ENCODE data around the gene SLC26A4. TPM values are rescaled to one million over a fixed set of nuclear protein-coding genes. Genes with fewer than 3 reads are reported as not detected.

Gene SLC26A4
- total RNA-seq, 2 donors from 2014 or later: 0.57 to 0.60 TPM

DNA sequence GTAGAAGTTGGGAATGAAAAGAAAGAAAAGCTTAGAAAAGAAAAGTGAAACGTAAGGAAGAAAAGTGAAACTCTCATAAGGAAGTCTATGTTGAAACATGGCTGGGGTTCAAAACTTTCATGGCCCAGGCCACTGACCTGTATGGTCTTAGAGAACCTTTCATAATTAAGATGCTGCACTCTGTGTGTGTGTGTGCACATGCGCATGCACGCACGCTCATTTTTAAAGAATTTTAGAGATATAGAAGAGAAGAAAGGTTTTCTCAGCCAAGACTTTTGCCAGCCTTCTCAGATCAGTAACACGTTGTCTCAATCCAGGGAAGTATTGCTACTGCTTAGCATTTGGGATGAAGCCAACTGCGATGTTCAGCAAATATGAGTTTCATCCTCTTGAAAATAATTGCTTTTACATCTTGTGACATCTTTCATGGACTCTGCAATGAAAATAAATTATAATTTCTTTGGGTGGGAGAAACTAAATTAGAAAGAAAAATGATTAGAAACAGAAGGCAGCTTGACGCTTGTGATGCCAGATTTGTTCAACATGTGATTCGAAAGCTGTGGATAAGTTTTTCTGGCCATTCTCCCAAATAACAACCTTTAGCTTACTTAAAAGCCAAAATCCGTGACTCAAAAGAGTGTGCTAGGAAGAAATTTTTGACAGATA, 16.2 kb upstream of the SLC26A4 start:
- intact Hi-C loops (cut with DNase I): no loop called here
- no peak for DNase-seq (ENCODE audit: low spot score)

DNA sequence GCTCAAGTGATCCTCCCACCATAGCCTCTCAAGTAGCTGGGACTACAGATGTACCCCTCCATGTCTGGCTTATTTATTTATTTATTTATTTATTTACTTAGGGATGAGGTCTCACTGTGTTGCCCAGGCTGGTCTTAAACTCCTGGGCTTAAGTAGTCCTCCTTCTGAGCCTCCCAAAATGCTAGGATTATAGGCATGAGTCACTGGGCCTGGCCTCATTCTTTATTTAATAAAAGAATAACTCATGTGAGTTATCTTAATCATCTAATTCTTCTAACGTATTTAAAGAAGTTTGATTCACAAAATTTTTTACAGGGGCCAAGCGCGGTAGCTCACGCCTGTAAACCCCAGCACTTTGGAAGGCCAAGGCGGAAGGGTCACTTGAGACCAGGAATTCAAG, 8.0 kb upstream of the SLC26A4 start:
- DNase-seq (ENCODE audit: low spot score): no peak
- intact Hi-C loops (cut with DNase I): loop anchor here in 1 of 2 donors (2.0 kb wide), 1 partner anchor 330 kb away; no protein-coding TSS in a partner anchor

DNA sequence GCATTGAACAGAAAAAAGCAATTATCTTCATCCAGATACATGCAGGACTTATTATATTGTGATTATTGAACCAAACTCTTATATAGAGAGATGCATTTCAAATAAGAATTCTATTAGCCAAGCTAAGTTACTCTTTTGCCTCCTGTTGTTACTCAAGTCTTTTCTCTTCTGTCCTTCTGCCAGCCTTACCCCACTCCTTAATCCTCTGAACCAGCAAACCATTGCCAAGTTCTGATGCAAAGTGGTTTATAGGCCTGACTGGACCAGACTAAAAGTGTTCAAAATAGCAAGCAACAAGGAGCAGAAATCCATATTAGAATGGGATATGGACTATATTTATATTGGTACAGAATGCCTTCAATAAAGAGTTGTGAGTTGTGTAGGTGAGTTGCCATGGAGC, 2.2 kb upstream of the SLC26A4 start:
- intact Hi-C loops (cut with DNase I): no loop called here
- no peak for DNase-seq (ENCODE audit: low spot score)

DNA sequence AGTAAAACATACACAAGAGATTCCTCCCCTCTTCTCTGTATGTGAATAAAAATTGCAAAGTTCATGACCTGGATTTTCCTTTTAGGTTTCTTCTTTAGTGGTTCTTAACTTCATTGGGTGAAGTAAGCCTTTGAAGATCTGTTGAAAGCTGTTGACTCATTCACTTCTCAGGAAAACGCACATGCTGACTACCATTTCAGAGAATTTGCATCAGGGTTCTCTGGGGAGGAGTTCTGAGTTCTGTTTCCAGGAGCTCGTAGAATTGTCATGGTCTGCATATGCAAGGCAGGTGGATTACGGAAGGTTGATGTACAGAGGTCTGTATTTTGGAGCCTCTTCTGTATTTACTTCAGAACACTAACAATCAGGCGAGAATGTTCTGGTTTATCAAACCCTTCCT, 962 bp upstream of the SLC26A4 start:
- intact Hi-C loops (cut with DNase I): no loop called here

DNA sequence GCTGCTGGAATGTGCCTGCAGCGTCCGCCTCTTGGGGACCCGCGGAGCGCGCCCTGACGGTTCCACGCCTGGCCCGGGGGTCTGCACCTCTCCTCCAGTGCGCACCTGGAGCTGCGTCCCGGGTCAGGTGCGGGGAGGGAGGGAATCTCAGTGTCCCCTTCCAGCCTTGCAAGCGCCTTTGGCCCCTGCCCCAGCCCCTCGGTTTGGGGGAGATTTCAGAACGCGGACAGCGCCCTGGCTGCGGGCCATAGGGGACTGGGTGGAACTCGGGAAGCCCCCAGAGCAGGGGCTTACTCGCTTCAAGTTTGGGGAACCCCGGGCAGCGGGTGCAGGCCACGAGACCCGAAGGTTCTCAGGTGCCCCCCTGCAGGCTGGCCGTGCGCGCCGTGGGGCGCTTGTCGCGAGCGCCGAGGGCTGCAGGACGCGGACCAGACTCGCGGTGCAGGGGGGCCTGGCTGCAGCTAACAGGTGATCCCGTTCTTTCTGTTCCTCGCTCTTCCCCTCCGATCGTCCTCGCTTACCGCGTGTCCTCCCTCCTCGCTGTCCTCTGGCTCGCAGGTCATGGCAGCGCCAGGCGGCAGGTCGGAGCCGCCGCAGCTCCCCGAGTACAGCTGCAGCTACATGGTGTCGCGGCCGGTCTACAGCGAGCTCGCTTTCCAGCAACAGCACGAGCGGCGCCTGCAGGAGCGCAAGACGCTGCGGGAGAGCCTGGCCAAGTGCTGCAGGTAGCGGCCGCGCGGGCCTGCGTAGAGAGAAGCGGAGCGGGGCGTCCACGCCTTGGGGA, 645 bp downstream of the SLC26A4 start:
- intact Hi-C loops (cut with DNase I): loop anchor here in 1 of 2 donors (1.0 kb wide), 1 partner anchor 27 kb away; no protein-coding TSS in a partner anchor
- peak; percentile 83 for DNase-seq (ENCODE audit: low spot score)

More for the DNA sequence above, 962 bp upstream of the SLC26A4 start:
- no peak for DNase-seq (ENCODE audit: low spot score)

DNA sequence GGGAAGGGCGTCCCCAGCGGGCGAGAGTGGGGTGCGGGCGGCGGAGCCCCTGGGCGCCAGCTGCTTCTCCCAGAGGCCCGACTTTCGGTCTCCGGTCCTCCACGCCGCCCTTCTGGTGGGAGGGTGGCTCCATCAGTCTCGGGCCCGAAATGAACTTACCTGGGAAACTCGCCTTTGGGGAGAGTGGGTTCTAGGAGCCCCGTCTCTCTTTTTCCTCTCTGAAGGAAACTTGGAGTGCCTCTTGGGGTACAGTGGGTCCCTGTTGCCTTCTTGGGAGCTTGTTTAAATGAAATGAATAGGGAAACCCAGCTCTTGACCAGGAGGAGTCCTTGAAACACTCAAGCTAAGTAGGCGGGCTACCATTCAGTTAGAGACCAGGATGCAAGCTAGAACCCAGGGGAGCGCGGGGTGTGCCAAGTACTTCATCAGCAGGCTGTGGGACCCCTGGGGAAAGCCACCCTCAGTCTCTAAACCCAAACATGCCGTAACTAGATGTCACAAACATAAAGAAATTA, 1.3 kb downstream of the SLC26A4 start:
- no peak for DNase-seq (ENCODE audit: low spot score)
- intact Hi-C loops (cut with DNase I): loop anchor here in 1 of 2 donors (1.0 kb wide), 1 partner anchor 26 kb away; no protein-coding TSS in a partner anchor

DNA sequence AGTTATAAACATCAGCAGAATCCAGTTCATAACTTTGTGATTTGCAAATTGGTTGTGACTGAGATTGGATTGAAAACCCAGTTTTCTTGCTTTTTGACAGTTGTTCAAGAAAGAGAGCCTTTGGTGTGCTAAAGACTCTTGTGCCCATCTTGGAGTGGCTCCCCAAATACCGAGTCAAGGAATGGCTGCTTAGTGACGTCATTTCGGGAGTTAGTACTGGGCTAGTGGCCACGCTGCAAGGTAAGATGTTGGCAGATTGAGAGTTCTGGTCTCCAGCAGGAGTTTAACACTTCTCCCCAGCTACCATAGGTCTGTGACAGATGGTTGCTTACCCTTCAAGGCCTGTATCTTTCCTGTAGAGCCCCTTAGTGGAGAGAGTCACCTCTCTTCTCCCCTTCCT, 2.6 kb downstream of the SLC26A4 start:
- DNase-seq (ENCODE audit: low spot score): no peak
- intact Hi-C loops (cut with DNase I): no loop called here

DNA sequence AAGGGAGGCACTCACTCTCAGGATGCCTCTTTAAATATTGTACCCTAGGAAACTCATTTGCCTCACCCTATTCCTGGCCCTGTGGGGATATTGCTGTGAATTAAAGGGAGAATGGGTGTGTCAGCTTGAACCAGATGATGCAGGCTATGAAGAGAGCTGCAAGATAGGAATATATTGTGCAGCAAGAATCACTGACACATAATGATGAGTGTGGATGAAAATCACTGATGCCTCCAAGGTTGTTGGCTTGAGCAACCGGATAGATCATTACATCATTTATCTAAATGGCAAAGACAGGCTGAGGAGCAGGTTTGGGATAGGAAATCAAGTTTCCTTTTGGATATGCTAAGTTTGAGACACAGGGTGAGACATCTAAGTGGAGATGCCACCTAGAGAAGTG, 6.2 kb downstream of the SLC26A4 start:
- DNase-seq (ENCODE audit: low spot score): no peak
- intact Hi-C loops (cut with DNase I): no loop called here

DNA sequence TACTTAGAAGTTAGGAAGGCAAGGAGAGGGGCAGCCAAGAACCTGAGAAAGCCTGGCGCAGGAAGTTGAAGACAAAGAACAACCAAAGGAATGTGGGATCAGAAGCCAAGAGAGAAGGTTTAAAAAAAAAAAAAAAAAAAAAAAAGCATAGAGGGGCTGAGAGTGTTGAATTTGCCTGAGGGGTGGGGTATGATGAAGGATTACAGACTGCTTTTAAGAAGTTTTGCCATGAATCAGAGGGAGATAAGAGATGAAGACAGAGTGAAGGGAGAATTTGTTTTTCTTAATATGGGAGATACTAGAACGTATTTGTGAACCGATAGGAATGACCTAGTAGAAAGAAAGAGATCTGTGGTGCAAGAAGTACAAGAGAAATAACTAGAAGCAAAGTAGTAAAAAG, 6.7 kb downstream of the SLC26A4 start:
- no peak for DNase-seq (ENCODE audit: low spot score)
- intact Hi-C loops (cut with DNase I): no loop called here

DNA sequence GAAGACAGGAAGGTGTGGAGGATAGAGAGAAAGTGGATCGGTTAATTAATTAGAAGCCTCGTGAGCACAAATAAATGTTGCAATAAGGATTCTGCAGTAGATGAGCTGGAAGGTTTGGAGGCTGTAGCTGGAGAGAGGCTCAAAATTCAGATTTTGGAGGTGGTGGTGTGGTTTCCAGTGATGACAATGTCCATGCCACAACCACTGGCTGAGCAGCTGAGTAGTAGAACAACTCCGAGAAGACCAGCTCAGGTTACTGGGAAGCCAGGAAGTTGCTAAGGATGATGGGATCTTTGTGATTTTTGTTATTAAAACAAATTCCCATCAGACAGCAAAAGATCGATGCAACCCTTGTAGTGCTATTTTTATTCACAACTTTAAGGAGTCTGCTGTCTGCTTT, 7.7 kb downstream of the SLC26A4 start:
- no peak for DNase-seq (ENCODE audit: low spot score)
- intact Hi-C loops (cut with DNase I): no loop called here

DNA sequence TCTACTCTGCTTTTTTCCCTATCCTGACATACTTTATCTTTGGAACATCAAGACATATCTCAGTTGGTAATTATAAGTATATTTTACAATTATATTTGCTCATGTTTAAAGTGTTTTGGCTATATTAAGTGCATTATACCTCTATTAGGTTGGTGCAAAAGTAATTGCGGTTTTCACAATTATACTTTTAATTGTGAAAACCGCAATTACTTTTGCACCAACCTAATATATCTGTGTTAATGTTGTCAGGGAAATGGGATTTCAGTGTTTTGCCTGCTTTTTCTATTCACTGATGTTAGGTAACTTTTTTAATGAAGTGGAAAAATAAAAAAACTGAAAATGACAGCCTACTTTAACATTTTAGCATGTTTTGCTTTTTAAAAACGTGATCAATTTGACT, 11.6 kb downstream of the SLC26A4 start:
- intact Hi-C loops (cut with DNase I): no loop called here
- DNase-seq (ENCODE audit: low spot score): no peak

DNA sequence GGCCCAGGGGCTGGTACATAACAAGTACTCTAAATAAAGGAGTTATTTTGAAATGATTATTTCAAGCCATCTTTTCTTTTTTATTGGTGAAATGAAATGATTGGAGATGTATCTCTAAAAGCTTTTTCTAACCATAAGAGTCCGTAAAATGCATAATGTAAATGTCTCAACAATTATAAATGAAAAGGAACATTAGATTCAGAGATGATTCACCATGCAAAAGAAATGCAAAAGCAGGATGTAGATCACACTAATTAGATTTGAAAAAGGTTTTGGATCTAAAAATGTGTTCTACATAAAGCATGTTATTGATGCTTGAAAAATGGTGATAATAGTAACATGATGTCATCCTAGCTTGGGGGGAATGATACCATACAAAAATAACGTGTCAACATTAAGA, 15.6 kb downstream of the SLC26A4 start:
- DNase-seq (ENCODE audit: low spot score): no peak
- intact Hi-C loops (cut with DNase I): no loop called here

DNA sequence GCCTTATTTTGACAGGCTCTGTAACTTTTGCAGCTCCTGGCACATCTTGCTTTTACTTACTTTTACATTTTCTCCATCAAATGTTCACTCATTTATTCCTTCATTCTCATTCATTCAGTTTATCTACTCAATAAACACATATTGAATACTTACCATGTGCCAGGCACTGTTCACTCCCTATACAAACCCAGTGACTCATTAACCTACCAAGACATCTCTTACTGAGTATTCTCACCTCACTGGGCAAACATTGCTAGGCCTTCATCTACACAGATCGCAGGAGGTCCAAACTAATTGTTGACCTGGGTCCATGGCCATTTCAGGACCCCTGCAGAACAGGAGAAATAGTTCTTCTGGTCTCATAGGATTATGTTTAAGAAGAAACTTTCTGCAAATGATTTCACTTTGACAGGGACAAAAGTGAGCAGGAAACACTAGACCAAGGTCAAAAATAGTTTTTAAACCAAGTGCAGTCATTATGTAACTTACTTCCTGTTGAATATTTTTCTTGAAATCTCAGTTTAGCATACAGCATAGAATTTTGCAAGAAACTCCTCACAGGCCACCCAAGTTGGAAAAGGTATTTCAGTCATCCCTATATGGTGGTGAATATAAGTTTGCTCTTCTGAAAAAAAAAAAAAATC, 17.6 kb downstream of the SLC26A4 start:
- no peak for DNase-seq (ENCODE audit: low spot score)
- intact Hi-C loops (cut with DNase I): no loop called here

DNA sequence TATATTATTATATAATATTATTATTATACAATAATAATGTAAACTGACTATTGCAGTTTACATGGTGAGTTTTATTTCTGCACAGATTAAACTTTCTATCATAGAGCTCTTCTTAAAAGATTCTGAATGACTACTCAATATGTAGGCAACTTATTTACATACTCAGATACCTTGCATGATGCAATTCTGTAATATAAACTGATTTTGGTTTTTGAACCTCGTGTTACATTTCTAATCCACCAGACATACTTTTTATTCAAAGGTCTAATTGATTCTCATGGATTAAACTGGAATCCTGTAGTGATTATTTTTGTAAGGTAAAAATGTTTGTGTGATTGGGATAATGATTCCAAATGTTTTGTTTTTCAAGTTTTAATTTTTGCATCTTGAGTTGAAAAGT, 19.9 kb downstream of the SLC26A4 start:
- intact Hi-C loops (cut with DNase I): no loop called here

DNA sequence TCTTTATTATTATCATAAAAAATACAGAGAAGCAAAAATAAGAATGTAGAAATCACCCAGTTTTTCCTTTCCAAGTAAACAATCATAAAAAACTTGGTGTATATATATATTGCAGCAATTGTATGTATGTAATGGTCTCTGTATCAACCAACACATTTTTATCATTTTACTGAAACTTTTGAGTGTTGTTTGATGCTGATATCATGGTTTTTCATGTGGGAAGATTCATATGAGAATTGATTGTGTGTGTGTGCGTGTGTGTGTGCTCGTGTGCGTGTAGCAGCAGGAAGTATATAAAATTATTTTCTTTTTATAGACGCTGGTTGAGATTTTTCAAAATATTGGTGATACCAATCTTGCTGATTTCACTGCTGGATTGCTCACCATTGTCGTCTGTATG, 22.3 kb downstream of the SLC26A4 start:
- intact Hi-C loops (cut with DNase I): no loop called here
- no peak for DNase-seq (ENCODE audit: low spot score)

More for the DNA sequence above, 19.9 kb downstream of the SLC26A4 start:
- no peak for DNase-seq (ENCODE audit: low spot score)

DNA sequence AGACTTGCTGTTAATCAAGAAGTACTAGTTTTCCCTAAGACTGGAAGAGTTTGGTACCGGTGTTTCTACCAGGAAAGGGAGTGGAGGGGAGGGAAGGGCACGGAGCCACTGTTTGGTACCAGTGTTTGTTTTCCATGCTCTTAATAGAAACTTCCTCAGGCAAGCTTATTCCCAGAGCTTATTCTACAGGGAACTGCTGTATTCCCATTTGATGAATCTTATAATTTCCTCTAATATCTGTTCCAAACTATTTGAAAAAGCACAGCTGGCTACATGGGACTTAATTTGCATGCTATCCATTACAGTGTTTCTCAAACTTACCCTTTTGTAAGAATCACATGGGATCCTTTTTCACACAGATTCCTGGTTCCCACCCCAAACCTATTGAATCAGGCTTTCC, 23.7 kb downstream of the SLC26A4 start:
- DNase-seq (ENCODE audit: low spot score): no peak
- intact Hi-C loops (cut with DNase I): no loop called here

DNA sequence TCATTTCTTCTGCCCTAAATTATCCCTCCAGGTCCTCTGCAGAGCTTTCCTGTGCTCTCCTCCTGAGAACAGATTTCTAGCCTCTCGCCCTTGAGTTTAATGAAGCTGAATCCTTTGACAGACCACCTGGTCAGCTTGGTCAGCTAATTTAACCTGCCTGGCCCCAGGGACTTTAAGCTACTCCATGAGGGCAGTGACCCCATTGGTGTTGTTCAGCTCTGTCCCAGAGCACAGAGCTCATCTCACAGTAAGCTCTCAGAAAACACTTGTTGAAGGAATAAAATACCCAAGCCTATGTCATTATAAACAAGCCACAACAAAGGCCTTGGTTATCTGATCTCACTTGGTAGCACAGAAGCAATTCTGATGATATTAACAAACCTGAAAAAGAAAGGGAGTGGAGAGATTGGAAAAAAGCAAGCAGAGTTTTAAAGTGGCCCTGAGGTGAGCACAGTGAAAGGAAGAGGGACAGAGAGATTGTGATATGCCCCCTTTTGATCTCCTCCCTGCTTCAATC, 24.4 kb downstream of the SLC26A4 start:
- no peak for DNase-seq (ENCODE audit: low spot score)
- intact Hi-C loops (cut with DNase I): no loop called here

DNA sequence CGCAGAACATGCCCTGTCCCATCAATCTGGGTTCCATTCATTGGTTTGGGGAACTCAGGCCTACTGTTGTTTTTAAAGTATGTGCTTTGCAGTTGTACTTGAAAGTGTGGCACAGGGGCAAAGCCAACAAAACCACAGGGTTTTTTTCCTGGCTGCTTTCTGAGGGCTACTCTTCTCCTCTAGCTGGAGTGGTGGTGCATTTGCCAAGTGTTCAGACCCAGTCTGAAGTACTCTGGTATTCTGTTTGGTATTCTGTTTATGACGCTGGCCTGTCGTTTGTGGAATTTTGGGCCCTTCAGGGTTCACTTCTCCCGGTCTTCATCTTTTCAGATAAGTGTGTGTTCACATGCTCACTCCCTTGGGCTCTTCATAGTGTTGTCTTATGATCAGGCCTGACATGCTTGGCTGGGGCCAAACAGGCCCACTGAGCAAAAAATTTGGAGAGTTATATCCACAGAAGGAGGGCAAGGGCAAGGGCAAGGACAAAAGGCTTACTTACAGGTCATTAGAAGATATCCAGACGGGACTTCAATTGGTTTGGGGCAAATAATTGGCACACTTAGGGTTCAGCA, 26.3 kb downstream of the SLC26A4 start:
- no peak for DNase-seq (ENCODE audit: low spot score)
- intact Hi-C loops (cut with DNase I): no loop called here

DNA sequence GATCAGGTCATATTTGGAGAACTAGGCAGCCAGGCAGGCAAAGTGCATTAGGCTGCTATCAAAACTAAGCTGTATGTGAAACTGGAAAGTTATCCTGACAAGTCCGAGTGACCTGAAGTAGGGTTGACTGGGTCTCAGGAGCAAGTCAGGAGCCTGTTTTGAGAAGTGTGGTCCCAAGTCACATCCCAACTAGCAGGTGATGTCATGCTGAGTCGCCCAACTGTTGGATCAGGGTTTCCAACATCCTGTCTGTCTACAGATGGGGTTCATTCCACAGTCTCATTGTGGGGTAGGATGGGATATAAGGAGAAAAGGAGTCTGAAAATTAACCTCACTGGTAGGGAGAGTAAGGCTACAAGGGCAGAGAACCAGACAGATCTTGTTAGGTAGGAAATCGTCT, 27.0 kb downstream of the SLC26A4 start:
- DNase-seq (ENCODE audit: low spot score): no peak
- intact Hi-C loops (cut with DNase I): loop anchor here in 1 of 2 donors (1.0 kb wide), 1 partner anchor 26 kb away; no protein-coding TSS in a partner anchor

DNA sequence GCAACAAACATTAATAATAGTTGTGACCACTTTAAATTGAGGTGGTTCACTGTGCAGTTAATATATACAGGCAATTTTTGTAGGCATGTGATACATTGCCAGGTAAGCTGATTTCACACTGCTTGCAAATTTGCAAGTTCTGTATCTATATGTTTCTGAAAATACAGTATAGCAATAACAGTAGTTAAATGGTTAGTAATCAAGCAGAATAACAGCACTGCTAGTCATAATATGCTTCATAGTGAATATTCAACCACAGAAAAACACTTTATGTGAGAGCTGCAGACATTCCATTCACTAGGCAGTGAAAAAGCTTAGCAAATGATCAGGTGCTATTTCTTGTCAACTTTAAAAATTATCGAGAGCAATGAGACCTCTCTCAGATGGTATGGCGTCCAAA, 28.9 kb downstream of the SLC26A4 start:
- intact Hi-C loops (cut with DNase I): no loop called here
- no peak for DNase-seq (ENCODE audit: low spot score)
